H1 (cell line): Measurements from ENCODE around the gene PRRT1. TPM values are rescaled to one million over a fixed set of nuclear protein-coding genes. Genes with fewer than 3 reads are reported as not detected.

Experiments
- CTCF ChIA-PET: fragments of 300-600 bp; sonication (Branson Sonifier 250); formaldehyde crosslinking; loops from one replicate; lab custom pipeline; 2021; ENCODE audit not compliant: partially characterized antibody; lab: Charles Lee
- POLR2A ChIA-PET: fragments of 300-600 bp; sonication (Branson Sonifier 250); formaldehyde crosslinking; loops from one replicate; lab custom pipeline; 2021; ENCODE audit warnings: inconsistent platforms; ENCODE audit not compliant: partially characterized antibody; lab: Charles Lee
- DNase-seq, 2 experiments: peaks; one replicate each; pipeline versions ENCODE4 v3.0.0 to v3.0.0-alpha.2; 2010 to 2022; ENCODE audit warnings: low spot score in 2 of 2, low read depth in 1 of 2, mixed read lengths in 1 of 2
- FAIRE-seq: peaks from 2 replicates; lab custom pipeline; 2011; peaks lifted over from hg19 to GRCh38; lab: Jason Lieb, UNC
- H2AFZ ChIP-seq: 2 replicates; pipeline ENCODE4 v1.8.1; 2012; ENCODE audit warnings: low read length, inconsistent platforms
- H2AK5ac ChIP-seq: 2 replicates; pipeline ENCODE4 v1.6.1; 2013; ENCODE audit warnings: low read depth, low read length
- H2BK120ac ChIP-seq: replicated peaks from 2 replicates; pipeline ENCODE3; 2013; ENCODE audit warnings: low read depth, low read length, inconsistent platforms
- H2BK12ac ChIP-seq: 2 replicates; pipeline ENCODE4 v1.6.1; 2013; ENCODE audit warnings: low read depth, low read length
- H2BK15ac ChIP-seq: 2 replicates; pipeline ENCODE4 v1.6.1; 2013; ENCODE audit warnings: low read length
- H2BK20ac ChIP-seq: 2 replicates; pipeline ENCODE4 v1.6.1; 2013; ENCODE audit warnings: low read length
- H2BK5ac ChIP-seq: 2 replicates; pipeline ENCODE4 v1.6.1; 2013; ENCODE audit warnings: low read depth, low read length
- H3K14ac ChIP-seq: 2 replicates; pipeline ENCODE4 v1.6.1; 2013; ENCODE audit warnings: inconsistent platforms; ENCODE audit not compliant: insufficient read length
- H3K18ac ChIP-seq: 2 replicates; pipeline ENCODE4 v1.6.1; 2013; ENCODE audit warnings: low read length; ENCODE audit errors: extremely low read depth
- H3K23ac ChIP-seq: 2 replicates; pipeline ENCODE4 v1.6.1; 2013; ENCODE audit warnings: inconsistent platforms; ENCODE audit not compliant: insufficient read length
- H3K23me2 ChIP-seq: 2 replicates; pipeline ENCODE4 v1.6.1; 2013; ENCODE audit warnings: low read depth, low read length
- H3K27ac ChIP-seq: 2 replicates; pipeline ENCODE4 v1.6.1; 2011; ENCODE audit warnings: low read depth, low read length, inconsistent platforms
- H3K27me3 ChIP-seq, 4 experiments: replicated peaks in 1 of 4; 1 replicate in 1 of 4; 2 replicates in 3 of 4; pipeline versions ENCODE4 v1.6.1 to v1.8.1; 2011 to 2013; ENCODE audit warnings: low read length in 3 of 4, mild to moderate bottlenecking in 3 of 4, inconsistent platforms in 2 of 4, mixed read lengths in 2 of 4, moderate library complexity in 1 of 4; ENCODE audit not compliant: control insufficient read depth in 3 of 4, insufficient read depth in 3 of 4; ENCODE audit errors: extremely low read depth in 1 of 4
- H3K36me3 ChIP-seq, 4 experiments: 2 replicates each; pipeline versions ENCODE4 v1.6.1 to v1.8.1; 2011 to 2013; ENCODE audit warnings: mild to moderate bottlenecking in 4 of 4, low read length in 3 of 4, moderate library complexity in 2 of 4, control low read depth in 1 of 4, inconsistent platforms in 1 of 4; ENCODE audit not compliant: insufficient read depth in 4 of 4, control insufficient read depth in 2 of 4
- H3K4ac ChIP-seq: replicated peaks from 2 replicates; pipeline ENCODE3; 2013; ENCODE audit warnings: low read length, low read depth, mixed read lengths, inconsistent platforms; ENCODE audit not compliant: insufficient read length
- H3K4me1 ChIP-seq, 4 experiments: replicated peaks in 1 of 4; 1 replicate in 1 of 4; 2 replicates in 3 of 4; pipeline versions ENCODE4 v1.6.1 to v1.8.1; 2011 to 2013; ENCODE audit warnings: low read length in 3 of 4, inconsistent platforms in 2 of 4, mixed read lengths in 1 of 4; ENCODE audit not compliant: insufficient read depth in 4 of 4, control insufficient read depth in 3 of 4
- H3K4me2 ChIP-seq, 2 experiments: 2 replicates each; pipeline versions ENCODE4 v1.6.1 to v1.8.1; 2011 to 2013; ENCODE audit warnings: low read depth in 2 of 2, low read length in 2 of 2, control low read depth in 1 of 2, inconsistent platforms in 1 of 2, mild to moderate bottlenecking in 1 of 2; ENCODE audit not compliant: insufficient read depth in 1 of 2
- H3K4me3 ChIP-seq, 4 experiments: fragments of 200-600, 300-600 bp in 1 of 4; sonication (generic), shearing (Covaris generic), sonication (Bioruptor Twin) in 1 of 4; 2 replicates each; pipeline versions ENCODE4 v1.5.1 to v1.8.1; 2011 to 2016; ENCODE audit warnings: low read length in 4 of 4, low read depth in 3 of 4, control low read depth in 2 of 4, inconsistent platforms in 2 of 4, mild to moderate bottlenecking in 2 of 4, mixed read lengths in 1 of 4, moderate library complexity in 1 of 4; ENCODE audit not compliant: insufficient read depth in 2 of 4; ENCODE audit errors: extremely low read depth in 1 of 4
- H3K56ac ChIP-seq: replicated peaks from 2 replicates; pipeline ENCODE3; 2013; ENCODE audit warnings: low read depth, mild to moderate bottlenecking, mixed read lengths, low read length, inconsistent platforms; ENCODE audit not compliant: insufficient read length
- H3K79me1 ChIP-seq: 2 replicates; pipeline ENCODE4 v1.6.1; 2013; ENCODE audit warnings: low read depth, low read length, control low read depth
- H3K79me2 ChIP-seq, 2 experiments: 2 replicates each; pipeline versions ENCODE4 v1.6.1 to v1.8.1; 2012 to 2013; ENCODE audit warnings: low read length in 2 of 2, mild to moderate bottlenecking in 2 of 2, inconsistent platforms in 1 of 2; ENCODE audit not compliant: insufficient read depth in 2 of 2, control insufficient read depth in 1 of 2
- H3K9ac ChIP-seq, 4 experiments: replicated peaks in 1 of 4; 1 replicate in 1 of 4; 2 replicates in 3 of 4; pipeline versions ENCODE4 v1.6.1 to v1.8.1; 2011 to 2013; ENCODE audit warnings: low read depth in 3 of 4, low read length in 3 of 4, control low read depth in 2 of 4, mild to moderate bottlenecking in 2 of 4, moderate library complexity in 2 of 4, inconsistent platforms in 1 of 4; ENCODE audit errors: extremely low read depth in 1 of 4
- H3K9me3 ChIP-seq, 2 experiments: 2 replicates each; pipeline versions ENCODE4 v1.6.1 to v1.8.1; 2012 to 2013; ENCODE audit warnings: mild to moderate bottlenecking in 2 of 2, moderate library complexity in 2 of 2, control low read depth in 1 of 2, inconsistent platforms in 1 of 2, low read depth in 1 of 2, low read length in 1 of 2, mixed read lengths in 1 of 2; ENCODE audit not compliant: insufficient read depth in 2 of 2
- H4K20me1 ChIP-seq, 2 experiments: replicated peaks in 1 of 2; 2 replicates each; pipeline versions ENCODE3 to v1.8.1; 2011 to 2013; ENCODE audit warnings: inconsistent platforms in 2 of 2, low read length in 2 of 2, mild to moderate bottlenecking in 1 of 2; ENCODE audit not compliant: insufficient read depth in 2 of 2, control insufficient read depth in 1 of 2
- H4K5ac ChIP-seq: 2 replicates; pipeline ENCODE4 v1.6.1; 2013; ENCODE audit warnings: low read length, low read depth, mixed read lengths, inconsistent platforms; ENCODE audit not compliant: insufficient read length
- H4K8ac ChIP-seq: 2 replicates; pipeline ENCODE4 v1.8.0; 2013; ENCODE audit warnings: mild to moderate bottlenecking, moderate library complexity, low read length, inconsistent platforms; ENCODE audit not compliant: insufficient read depth; ENCODE audit errors: extremely low read depth
- H4K91ac ChIP-seq: replicated peaks from 2 replicates; pipeline ENCODE3; 2013; ENCODE audit warnings: low read length, mixed read lengths, inconsistent platforms; ENCODE audit not compliant: insufficient read length
- CTBP2 ChIP-seq: IDR thresholded peaks from 2 replicates; pipeline ENCODE4 v1.7.0; 2011; ENCODE audit warnings: borderline replicate concordance, mild to moderate bottlenecking, moderate library complexity, mixed read lengths, low read length; ENCODE audit not compliant: insufficient read depth, insufficient read length
- FOSL1 ChIP-seq: IDR thresholded peaks from 2 replicates; pipeline ENCODE4 v1.6.1; 2011; ENCODE audit warnings: mild to moderate bottlenecking, low read depth, low read length, moderate library complexity; ENCODE audit not compliant: insufficient read depth
- HDAC6 ChIP-seq: IDR thresholded peaks from one replicate; pipeline ENCODE4 v1.7.1; 2012; ENCODE audit warnings: low read depth, mild to moderate bottlenecking, inconsistent platforms, low read length, moderate library complexity
- JUN ChIP-seq: IDR thresholded peaks from 2 replicates; pipeline ENCODE4 v1.6.1; 2011; ENCODE audit warnings: low read depth, mild to moderate bottlenecking, improper control_type of control experiment, low read length
- PHF8 ChIP-seq: fragments of 200-600 bp; sonication (generic); conservative IDR thresholded peaks from 2 replicates; pipeline ENCODE4 v1.7.1; 2012; ENCODE audit warnings: low read depth, mild to moderate bottlenecking, inconsistent platforms, low read length, moderate library complexity
- POLR2A ChIP-seq, 2 experiments: IDR thresholded peaks; 1 replicate in 1 of 2; 2 replicates in 1 of 2; pipeline ENCODE4 v1.6.1; 2011; ENCODE audit warnings: low read depth in 2 of 2, low read length in 2 of 2, mild to moderate bottlenecking in 2 of 2; ENCODE audit errors: control extremely low read depth in 1 of 2
- POLR2AphosphoS5 ChIP-seq: IDR thresholded peaks from 2 replicates; pipeline ENCODE4 v1.6.1; 2011; ENCODE audit warnings: low read depth, low read length
- POU5F1 ChIP-seq: IDR thresholded peaks from 2 replicates; pipeline ENCODE4 v1.6.1; 2011; ENCODE audit warnings: low read depth, mild to moderate bottlenecking, low read length, moderate library complexity
- RAD21 ChIP-seq, 2 experiments: IDR thresholded peaks in 1 of 2; conservative IDR thresholded peaks in 1 of 2; 2 replicates each; pipeline ENCODE4 v1.6.1; 2011; ENCODE audit warnings: low read depth in 2 of 2, low read length in 2 of 2, improper control_type of control experiment in 1 of 2, inconsistent platforms in 1 of 2, mild to moderate bottlenecking in 1 of 2, moderate library complexity in 1 of 2
- RBBP5 ChIP-seq: IDR thresholded peaks from 2 replicates; pipeline ENCODE4 v1.7.1; 2012; ENCODE audit warnings: low read depth, mild to moderate bottlenecking, inconsistent platforms, low read length, moderate library complexity, borderline replicate concordance
- RXRA ChIP-seq: IDR thresholded peaks from 2 replicates; pipeline ENCODE4 v1.6.1; 2011; ENCODE audit warnings: low read depth, mild to moderate bottlenecking, low read length, moderate library complexity; ENCODE audit not compliant: insufficient read depth
- SAP30 ChIP-seq: fragments of 300-600 bp; sonication (generic); IDR thresholded peaks from 2 replicates; pipeline ENCODE4 v1.7.1; 2012; ENCODE audit warnings: low read length, moderate library complexity, mild to moderate bottlenecking, inconsistent platforms; ENCODE audit not compliant: insufficient read depth, insufficient replicate concordance
- TCF12 ChIP-seq: IDR thresholded peaks from 2 replicates; pipeline ENCODE4 v1.6.1; 2011; ENCODE audit warnings: low read depth, mild to moderate bottlenecking, low read length
- TEAD4 ChIP-seq: IDR thresholded peaks from 2 replicates; pipeline ENCODE4 v1.6.1; 2012; ENCODE audit warnings: low read depth, low read length, inconsistent platforms, mixed read lengths
- WGBS, 2 experiments: shearing (Covaris generic) in 1 of 2; methylation state at CpG; one replicate each; pipeline versions ENCODE4 v1.1.6 to v1.1.7; 2013 to 2015; ENCODE audit warnings: low lambda C conversion rate in 2 of 2, mixed read lengths in 2 of 2, inconsistent platforms in 1 of 2, low coverage in 1 of 2, missing lambda C conversion rate in 1 of 2; ENCODE audit not compliant: insufficient replicate concordance in 2 of 2, insufficient coverage in 1 of 2, insufficient read length in 1 of 2; ENCODE audit errors: extremely low coverage in 1 of 2, missing lambda C conversion rate in 1 of 2; 5-methylcytosine and 5-hydroxymethylcytosine counted together
- polyA plus RNA-seq, 7 experiments: library from polyadenylated mRNA; depleted of rRNA in 3 of 7; stranded (reverse) in 5 of 7; unstranded in 2 of 7; fragments of >200 nt in 5 of 7; fragments of 200-250 nt in 2 of 7; gene quantifications; 1 replicate in 5 of 7; 2 replicates in 1 of 7; 4 replicates in 1 of 7; pipeline versions ENCODE4 v1.2.1 to v1.2.3, GENCODE V29; 2011 to 2013; ENCODE audit warnings: missing spikeins in 2 of 7, mixed read lengths in 2 of 7
- total RNA-seq: library from RNA; stranded (reverse); fragmentation: NEBNext Ultra II Directional; extraction: Animal tissue kit (Norgen Biotek cat#: 25700); gene quantifications from 2 replicates; pipeline ENCODE4 v1.2.1, GENCODE V29; 2021

The PRRT1 gene
- total and polyA plus RNA-seq, 2 of the 8 experiments (the other 6 are each of a cell fraction or from before 2014, with no cell fraction given), result 0.71 to 2.8 TPM

DNA sequence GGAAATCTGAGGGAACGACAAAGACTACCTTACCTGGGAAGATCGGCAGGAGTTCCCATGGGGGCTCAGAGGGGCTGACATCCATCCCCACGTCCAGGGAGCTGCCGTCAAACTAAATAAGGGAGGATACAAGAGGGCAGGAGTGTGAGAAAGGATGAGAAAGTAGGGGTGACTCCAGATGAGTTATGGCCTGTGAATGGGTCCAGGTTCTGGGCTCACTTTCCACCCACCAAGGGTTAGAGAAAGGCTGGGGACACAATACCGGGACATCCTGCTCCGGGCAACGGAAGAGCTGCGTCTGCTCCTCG, 24.4 kb downstream of the PRRT1 start:
- Histone ChIP-seq H2BK120ac (no peak overlapping the region), H2BK20ac (no peak overlapping the region), H2BK12ac (no peak overlapping the region), H3K79me1 (peaks cover 2% of the 10 kb centered on the region; the same call in 1 of the 2 replicates), H3K56ac (no peak overlapping the region), H3K9ac (peak overlapping the region; percentile 55 to 97 (median 96)), H3K18ac (no peak overlapping the region), H4K91ac (no peak overlapping the region), H4K8ac (no peak overlapping the region), H4K5ac (no peak overlapping the region), H3K4me2 (peak overlapping the region; percentile 82 to 98), H3K4ac (no peak overlapping the region), H2AFZ (no peak overlapping the region), H3K27ac (peak overlapping the region; percentile 98), H3K14ac (no peak overlapping the region), H2BK15ac (no peak overlapping the region), H3K79me2 (peaks cover 0 to 12% of the 10 kb centered on the region in 2 experiments; a peak in 1 of 4 replicates), H3K23me2 (peaks cover 5% of the 10 kb centered on the region), H2AK5ac (no peak overlapping the region), H3K9me3 (no peaks in the 10 kb centered on the region), H4K20me1 (no peaks in the 10 kb centered on the region), H3K23ac (no peak overlapping the region), H3K4me3 (peak overlapping the region; percentile 95 to 100 (median 99)), H3K27me3 (no peaks in the 10 kb centered on the region), H3K36me3 (peaks cover 0 to 10% (median 4%) of the 10 kb centered on the region in 4 experiments; a peak in 4 of 8 replicates), H2BK5ac (peak overlapping the region; percentile 89; the same call in 1 of the 2 replicates), H3K4me1 (peaks cover 3 to 19% (median 8%) of the 10 kb centered on the region in 4 experiments; a peak in 6 of 7 replicates)
- FAIRE-seq (no peak), DNase-seq (no peak)
- CTCF ChIA-PET, result interaction anchor here (0.8 to 5.6 kb wide), 8 partner anchors 9 to 61 kb away, joined by 3 to 76 read pairs (median 7); partner anchors contain the start of gene PRRT1
- 19% methylated on average over 8 of the region's 9 CpGs; no CpG with 5 or more reads in 1 of the 2 experiments for WGBS, 2 experiments
- POLR2A ChIA-PET, result interaction anchor here (1.1 to 6.5 kb wide), 10 partner anchors 13 to 388 kb away, joined by 3 to 70 read pairs (median 10); partner anchors contain the start of genes AGPAT1, EGFL8, MSH5 and PRRT1
- TF ChIP-seq JUN (no peak), CTBP2 (no peak), TEAD4 (no peak), RXRA (no peak), POLR2AphosphoS5 (no peak), HDAC6 (no peak), FOSL1 (no peak), SAP30 (no peak), POLR2A (IDR thresholded peaks at IDR 0.05; ENCODE audit: control extremely low read depth in 1 of 2, low read depth in 2 of 2, low read length in 2 of 2) (no peak), RBBP5 (no peak), TCF12 (no peak), RAD21 (IDR thresholded peaks at IDR 0.05 in 1 of 2, conservative IDR thresholded peaks at IDR 0.05 in 1 of 2; ENCODE audit: low read depth in 2 of 2, low read length in 2 of 2) (no peak), POU5F1 (no peak), PHF8 (no peak)
